Glutamatergic neuron (in vitro differentiated cells): ENCODE data around the gene CYP2A13. TPM values are rescaled to one million over a fixed set of nuclear protein-coding genes. Genes with fewer than 3 reads are reported as not detected.
"Not testable (repeated sequence)": the region's sequence is repeated elsewhere in the genome, so short reads cannot be mapped to it uniquely, and the experiment has no call there.

Experiments
- DNase-seq: peaks from one replicate; pipeline ENCODE4 v3.0.0; 2022
- H3K27ac Mint-ChIP-seq: one replicate; pipeline ENCODE4 v1.8.0; 2020; ENCODE audit warnings: mild to moderate bottlenecking, mixed read lengths, inconsistent platforms; ENCODE audit not compliant: unreplicated experiment
- H3K27me3 Mint-ChIP-seq: one replicate; pipeline ENCODE4 v1.8.0; 2020; ENCODE audit warnings: mild to moderate bottlenecking, moderate library complexity, mixed read lengths, inconsistent platforms; ENCODE audit not compliant: unreplicated experiment
- H3K36me3 Mint-ChIP-seq: one replicate; pipeline ENCODE4 v1.8.0; 2020; ENCODE audit warnings: mild to moderate bottlenecking, mixed read lengths, inconsistent platforms; ENCODE audit not compliant: unreplicated experiment
- H3K4me1 Mint-ChIP-seq: one replicate; pipeline ENCODE4 v1.8.0; 2020; ENCODE audit warnings: mild to moderate bottlenecking, low read depth, mixed read lengths, inconsistent platforms; ENCODE audit not compliant: unreplicated experiment
- H3K4me3 Mint-ChIP-seq: one replicate; pipeline ENCODE4 v1.8.0; 2020; ENCODE audit warnings: mild to moderate bottlenecking, mixed read lengths, inconsistent platforms; ENCODE audit not compliant: unreplicated experiment
- H3K9me3 Mint-ChIP-seq: one replicate; pipeline ENCODE4 v1.8.0; 2020; ENCODE audit warnings: mild to moderate bottlenecking, moderate library complexity, mixed read lengths, inconsistent platforms; ENCODE audit not compliant: unreplicated experiment
- total RNA-seq: library from RNA; stranded (reverse); fragmentation: NEBNext Ultra II Directional; extraction: Animal tissue kit (Norgen Biotek cat#: 25700); gene quantifications from one replicate; pipeline ENCODE4 v1.2.1, GENCODE V29; 2021; ENCODE audit not compliant: unreplicated experiment
- TF ChIP-seq, protein P1 (sequence below): fragments of 200-600 bp; sonication (generic); IDR thresholded peaks from one replicate; pipeline ENCODE4 v1.5.0; 2021; ENCODE audit not compliant: partially characterized antibody, unreplicated experiment

CYP2A13 gene
- total RNA-seq, 1 donor from 2014 or later = not detected

DNA sequence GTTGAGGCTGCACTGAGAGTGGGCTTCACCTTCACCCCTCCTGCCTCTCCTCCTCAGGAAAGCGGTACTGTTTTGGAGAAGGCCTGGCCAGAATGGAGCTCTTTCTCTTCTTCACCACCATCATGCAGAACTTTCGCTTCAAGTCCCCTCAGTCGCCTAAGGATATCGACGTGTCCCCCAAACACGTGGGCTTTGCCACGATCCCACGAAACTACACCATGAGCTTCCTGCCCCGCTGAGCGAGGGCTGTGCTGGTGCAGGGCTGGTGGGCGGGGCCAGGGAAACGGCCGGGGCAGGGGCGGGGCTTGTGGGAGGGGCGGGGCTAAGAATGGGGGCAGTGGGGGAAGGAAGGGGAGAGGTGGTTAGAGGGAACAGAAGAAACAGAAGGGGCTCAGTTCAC, 7.5 kb downstream of the CYP2A13 start:
- TF ChIP-seq, protein P1, sequence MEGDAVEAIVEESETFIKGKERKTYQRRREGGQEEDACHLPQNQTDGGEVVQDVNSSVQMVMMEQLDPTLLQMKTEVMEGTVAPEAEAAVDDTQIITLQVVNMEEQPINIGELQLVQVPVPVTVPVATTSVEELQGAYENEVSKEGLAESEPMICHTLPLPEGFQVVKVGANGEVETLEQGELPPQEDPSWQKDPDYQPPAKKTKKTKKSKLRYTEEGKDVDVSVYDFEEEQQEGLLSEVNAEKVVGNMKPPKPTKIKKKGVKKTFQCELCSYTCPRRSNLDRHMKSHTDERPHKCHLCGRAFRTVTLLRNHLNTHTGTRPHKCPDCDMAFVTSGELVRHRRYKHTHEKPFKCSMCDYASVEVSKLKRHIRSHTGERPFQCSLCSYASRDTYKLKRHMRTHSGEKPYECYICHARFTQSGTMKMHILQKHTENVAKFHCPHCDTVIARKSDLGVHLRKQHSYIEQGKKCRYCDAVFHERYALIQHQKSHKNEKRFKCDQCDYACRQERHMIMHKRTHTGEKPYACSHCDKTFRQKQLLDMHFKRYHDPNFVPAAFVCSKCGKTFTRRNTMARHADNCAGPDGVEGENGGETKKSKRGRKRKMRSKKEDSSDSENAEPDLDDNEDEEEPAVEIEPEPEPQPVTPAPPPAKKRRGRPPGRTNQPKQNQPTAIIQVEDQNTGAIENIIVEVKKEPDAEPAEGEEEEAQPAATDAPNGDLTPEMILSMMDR = no peak
- Mint-ChIP-seq H3K4me3 (no peak overlapping the region), H3K9me3 (peaks cover 5% of the 10 kb centered on the region), H3K36me3 (peaks cover 6% of the 10 kb centered on the region), H3K27ac (no peak overlapping the region), H3K27me3 (peaks cover 10% of the 10 kb centered on the region), H3K4me1 (no peaks in the 10 kb centered on the region)
- DNase-seq = no peak

DNA sequence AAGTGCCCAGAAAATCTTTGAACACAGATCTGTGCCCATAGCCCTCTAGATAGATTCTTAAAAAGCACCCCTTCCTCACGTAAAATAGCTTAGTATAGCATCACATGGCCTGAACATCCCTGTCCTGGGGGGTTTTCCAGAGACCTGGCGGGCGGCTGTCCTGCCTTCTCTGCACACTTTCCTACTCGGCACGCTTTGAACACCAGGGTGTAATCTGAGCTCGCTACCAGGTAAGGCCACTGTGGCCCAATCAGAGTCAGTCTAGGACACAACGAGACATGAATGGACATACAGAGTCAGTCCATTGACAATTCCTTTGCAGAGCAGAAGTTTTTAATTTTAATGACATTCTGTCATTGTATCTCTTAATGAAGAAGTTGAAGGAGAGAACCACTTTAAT, 8.1 kb downstream of the CYP2A13 start:
- no peak for DNase-seq
- Mint-ChIP-seq H3K9me3 (peaks cover 8% of the 10 kb centered on the region), H3K27me3 (peaks cover 4% of the 10 kb centered on the region), H3K36me3 (peaks cover 5% of the 10 kb centered on the region), H3K4me1 (no peaks in the 10 kb centered on the region), H3K4me3 (no peak overlapping the region), H3K27ac (no peak overlapping the region)
- TF ChIP-seq, protein P1 = no peak

DNA sequence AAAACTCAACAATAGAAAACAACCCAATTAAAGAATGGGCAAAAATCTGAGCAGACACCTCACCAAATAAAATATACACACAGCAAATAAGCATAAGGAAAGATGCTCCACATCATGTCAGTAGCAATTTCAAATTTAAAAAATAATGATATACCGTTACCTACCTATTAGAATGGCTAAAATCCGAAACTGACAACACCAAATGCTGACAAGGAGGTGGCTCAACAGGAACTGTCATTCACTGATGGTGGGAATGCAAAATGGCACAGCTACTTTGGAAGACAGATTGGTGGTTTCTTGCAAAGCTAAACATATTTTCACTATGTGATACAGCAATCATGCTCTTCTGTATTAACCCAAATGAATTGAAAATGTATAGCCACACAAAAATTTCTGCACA, 9.1 kb downstream of the CYP2A13 start:
- H3K27me3 Mint-ChIP-seq = no peaks in the 10 kb centered on the region
- H3K9me3 Mint-ChIP-seq = peaks cover 12% of the 10 kb centered on the region
- H3K36me3 Mint-ChIP-seq = peaks cover 6% of the 10 kb centered on the region
- H3K27ac Mint-ChIP-seq = no peak overlapping the region
- no peak overlapping the region for H3K4me3 Mint-ChIP-seq
- DNase-seq = no peak
- H3K4me1 Mint-ChIP-seq = no peaks in the 10 kb centered on the region
- TF ChIP-seq, protein P1 = no peak

DNA sequence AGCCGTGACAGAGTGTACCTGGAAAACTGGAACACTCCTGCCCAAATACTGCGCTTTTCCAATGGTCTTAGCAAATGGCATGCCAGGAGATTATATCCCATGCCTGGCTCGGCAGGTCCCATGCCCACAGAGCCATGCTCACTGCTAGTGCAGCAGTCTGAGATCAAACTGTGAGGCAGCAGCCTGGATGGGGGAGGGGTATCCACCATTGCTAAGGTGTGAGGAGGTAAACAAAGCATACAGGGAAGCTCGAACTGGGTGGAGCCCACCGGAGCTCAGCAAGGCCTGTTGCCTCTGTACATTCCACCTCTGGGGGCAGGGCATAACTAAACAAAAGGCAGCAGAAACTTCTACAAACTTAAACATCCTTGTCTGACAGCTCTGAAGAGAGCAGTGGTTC, 10.5 kb downstream of the CYP2A13 start:
- DNase-seq = no peak
- Mint-ChIP-seq H3K27ac (no peak overlapping the region), H3K4me1 (no peaks in the 10 kb centered on the region), H3K27me3 (no peaks in the 10 kb centered on the region), H3K4me3 (no peak overlapping the region), H3K9me3 (peaks cover 14% of the 10 kb centered on the region), H3K36me3 (peaks cover 6% of the 10 kb centered on the region)
- TF ChIP-seq, protein P1 = no peak

DNA sequence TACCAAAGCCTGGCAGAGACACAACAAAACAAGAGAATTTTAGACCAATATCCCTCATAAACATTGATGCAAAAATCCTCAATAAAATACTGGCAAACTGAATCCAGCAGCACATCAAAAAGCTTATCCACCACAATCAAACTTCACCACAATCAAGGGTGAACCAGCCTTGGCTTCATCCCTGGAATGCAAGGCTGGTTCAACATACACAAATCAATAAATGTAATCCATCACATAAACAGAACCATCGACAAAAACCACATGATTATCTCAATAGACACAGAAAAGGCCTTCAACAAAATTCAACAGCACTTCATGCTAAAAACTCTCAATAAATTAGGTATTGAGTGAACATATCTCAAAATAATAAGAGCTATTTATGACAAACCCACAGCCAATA, 14.0 kb downstream of the CYP2A13 start:
- not testable (repeated sequence) for H3K36me3 Mint-ChIP-seq, H3K4me3 Mint-ChIP-seq, H3K27me3 Mint-ChIP-seq, H3K4me1 Mint-ChIP-seq, DNase-seq
- Mint-ChIP-seq H3K27ac (peak overlapping the region; percentile 48), H3K9me3 (peaks cover 19% of the 10 kb centered on the region)

DNA sequence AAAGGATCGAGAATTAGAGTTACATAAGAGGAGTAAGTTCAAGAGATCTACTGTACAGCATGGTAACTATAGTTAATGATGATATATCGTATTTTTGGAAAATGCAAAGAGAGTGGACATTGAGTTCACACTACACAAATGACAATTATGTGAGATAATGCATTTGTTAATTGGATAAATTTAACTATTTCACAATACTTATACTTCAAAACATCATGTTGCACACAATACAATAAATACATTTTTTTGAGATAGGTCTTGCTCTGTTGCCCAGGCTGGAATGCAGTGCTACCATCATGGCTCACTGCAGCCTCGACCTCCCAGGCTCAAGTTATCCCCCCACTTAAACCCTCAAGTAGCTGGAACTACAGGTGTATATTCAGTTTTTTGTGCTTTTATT, 17.9 kb downstream of the CYP2A13 start:
- DNase-seq = no peak
- no peak overlapping the region for H3K27ac Mint-ChIP-seq
- peaks cover 16% of the 10 kb centered on the region for H3K9me3 Mint-ChIP-seq
- TF ChIP-seq, protein P1 = no peak
- no peaks in the 10 kb centered on the region for H3K4me1 Mint-ChIP-seq
- H3K36me3 Mint-ChIP-seq = peaks cover 6% of the 10 kb centered on the region
- H3K27me3 Mint-ChIP-seq = peaks cover 4% of the 10 kb centered on the region
- no peak overlapping the region for H3K4me3 Mint-ChIP-seq
